IMR-90 (cell line): ENCODE results near the gene SEPHS2. TPM values are rescaled to one million over a fixed set of nuclear protein-coding genes. Genes with fewer than 3 reads are reported as not detected.

Experiments
- ATAC-seq: fragments of 200-7000 bp; cut with Tn5 transposase; 2 replicates; pipeline ENCODE4 v1.9.1; 2020; ENCODE audit warnings: low read depth, mild to moderate bottlenecking, moderate library complexity
- Bru-seq: library from RNA; stranded (reverse); fragments of 400-500 nt; gene quantifications from one replicate; lab custom pipeline; 2021; lab: Mats Ljungman, UMichigan
- BruChase-seq, 2 experiments: library from RNA; stranded (reverse); fragments of 400-500 nt; gene quantifications; one replicate each; lab custom pipeline; 2021; lab: Mats Ljungman, UMichigan
- BruUV-seq: library from RNA; stranded (reverse); fragments of 400-500 nt; replicated peaks from 2 replicates; lab custom pipeline; 2021; lab: Mats Ljungman, UMichigan
- CTCF ChIA-PET: fragments of 300-600 bp; formaldehyde crosslinking; extraction: SDS; loops from one replicate; lab custom pipeline; 2021; ENCODE audit warnings: antibody characterized with exemption; lab: Yijun Ruan, JAX
- POLR2A ChIA-PET: fragments of 300-600 bp; sonication (Branson Sonifier 250); formaldehyde crosslinking; loops from one replicate; lab custom pipeline; 2022; ENCODE audit warnings: antibody characterized with exemption; ENCODE audit not compliant: unreplicated experiment; lab: Charles Lee
- DNase-seq: peaks from one replicate; pipeline ENCODE4 v3.0.0; 2013
- H2AFZ ChIP-seq: replicated peaks from 2 replicates; pipeline ENCODE3; 2013; ENCODE audit warnings: low read length, mild to moderate bottlenecking; ENCODE audit not compliant: poor library complexity
- H2AK5ac ChIP-seq: 2 replicates; pipeline ENCODE4 v1.6.1; 2013; ENCODE audit warnings: low read depth, low read length, inconsistent platforms
- H2AK9ac ChIP-seq: replicated peaks from 2 replicates; pipeline ENCODE3; 2013; ENCODE audit warnings: mild to moderate bottlenecking, low read depth, low read length, moderate library complexity; ENCODE audit not compliant: poor library complexity
- H2BK120ac ChIP-seq: 2 replicates; pipeline ENCODE4 v1.6.1; 2013; ENCODE audit warnings: low read depth, low read length, inconsistent platforms
- H2BK15ac ChIP-seq: 3 replicates; pipeline ENCODE4 v1.6.1; 2013; ENCODE audit warnings: low read depth, low read length, inconsistent platforms
- H2BK20ac ChIP-seq: 2 replicates; pipeline ENCODE4 v1.6.1; 2013; ENCODE audit warnings: low read depth, mild to moderate bottlenecking, inconsistent platforms, low read length, moderate library complexity
- H2BK5ac ChIP-seq: 2 replicates; pipeline ENCODE4 v1.6.1; 2013; ENCODE audit warnings: mild to moderate bottlenecking, low read depth, low read length, inconsistent platforms; ENCODE audit not compliant: poor library complexity, severe bottlenecking
- H3K14ac ChIP-seq: replicated peaks from 2 replicates; pipeline ENCODE4 v1.6.1; 2013; ENCODE audit warnings: low read depth, low read length, inconsistent platforms
- H3K18ac ChIP-seq: 2 replicates; pipeline ENCODE4 v1.6.1; 2013; ENCODE audit warnings: low read depth, low read length, control low read depth
- H3K23ac ChIP-seq: 2 replicates; pipeline ENCODE4 v1.6.1; 2013; ENCODE audit warnings: low read depth, low read length, inconsistent platforms
- H3K27ac ChIP-seq: 2 replicates; pipeline ENCODE4 v1.5.1; 2013; ENCODE audit warnings: mild to moderate bottlenecking, control low read depth, low read length; ENCODE audit not compliant: insufficient read depth
- H3K27me3 ChIP-seq: 2 replicates; pipeline ENCODE4 v1.6.1; 2013; ENCODE audit warnings: low read length; ENCODE audit not compliant: control insufficient read depth, insufficient read depth
- H3K36me3 ChIP-seq: 2 replicates; pipeline ENCODE4 v1.6.1; 2013; ENCODE audit warnings: low read length, mixed read lengths; ENCODE audit not compliant: control insufficient read depth, insufficient read depth
- H3K4ac ChIP-seq: 2 replicates; pipeline ENCODE4 v1.6.1; 2013; ENCODE audit warnings: low read depth, low read length, inconsistent platforms
- H3K4me1 ChIP-seq: 2 replicates; pipeline ENCODE4 v1.6.1; 2013; ENCODE audit warnings: low read length, mixed read lengths; ENCODE audit not compliant: control insufficient read depth, insufficient read depth
- H3K4me2 ChIP-seq: 2 replicates; pipeline ENCODE4 v1.6.1; 2013; ENCODE audit warnings: low read depth, mild to moderate bottlenecking, control low read depth, low read length, moderate library complexity
- H3K4me3 ChIP-seq: 2 replicates; pipeline ENCODE4 v1.5.1; 2013; ENCODE audit warnings: low read depth, mild to moderate bottlenecking, control low read depth, low read length, moderate library complexity; ENCODE audit not compliant: insufficient read depth
- H3K56ac ChIP-seq: 2 replicates; pipeline ENCODE4 v1.6.1; 2013; ENCODE audit warnings: low read length, inconsistent platforms; ENCODE audit not compliant: insufficient read depth; ENCODE audit errors: extremely low read depth
- H3K79me1 ChIP-seq, 2 experiments: 2 replicates each; pipeline ENCODE4 v1.6.1; 2013; ENCODE audit warnings: low read length in 2 of 2, inconsistent platforms in 1 of 2, low read depth in 1 of 2
- H3K9ac ChIP-seq: 2 replicates; pipeline ENCODE4 v1.6.1; 2013; ENCODE audit warnings: low read depth, low read length, control low read depth
- H3K9me1 ChIP-seq: 2 replicates; pipeline ENCODE4 v1.6.1; 2013; ENCODE audit warnings: low read length, inconsistent platforms; ENCODE audit not compliant: insufficient read depth
- H3K9me3 ChIP-seq: 2 replicates; pipeline ENCODE4 v1.6.1; 2013; ENCODE audit warnings: low read length; ENCODE audit not compliant: control insufficient read depth, insufficient read depth
- H4K20me1 ChIP-seq: 2 replicates; pipeline ENCODE4 v1.6.1; 2013; ENCODE audit warnings: low read length, inconsistent platforms; ENCODE audit not compliant: insufficient read depth
- H4K5ac ChIP-seq: 2 replicates; pipeline ENCODE4 v1.6.1; 2013; ENCODE audit warnings: mild to moderate bottlenecking, low read depth, low read length, control low read depth
- H4K8ac ChIP-seq, 2 experiments: 2 replicates each; pipeline ENCODE4 v1.6.1; 2013; ENCODE audit warnings: low read depth in 2 of 2, low read length in 2 of 2, control low read depth in 1 of 2, inconsistent platforms in 1 of 2
- H4K91ac ChIP-seq: 2 replicates; pipeline ENCODE4 v1.6.1; 2013; ENCODE audit warnings: low read depth, low read length, inconsistent platforms; ENCODE audit not compliant: insufficient read depth
- CEBPB ChIP-seq: IDR thresholded peaks from 2 replicates; pipeline ENCODE4 v1.6.1; 2012; ENCODE audit warnings: low read depth, low read length, improper control_type of control experiment
- FOS ChIP-seq: fragments of 150-350 bp; IDR thresholded peaks from 2 replicates; pipeline ENCODE4 v1.6.1; 2016; ENCODE audit warnings: low read depth, low read length
- MAZ ChIP-seq: IDR thresholded peaks from 2 replicates; pipeline ENCODE4 v1.6.1; 2012; ENCODE audit warnings: low read depth, mild to moderate bottlenecking, low read length, improper control_type of control experiment, moderate library complexity, borderline replicate concordance
- MXI1 ChIP-seq: IDR thresholded peaks from 2 replicates; pipeline ENCODE4 v1.6.1; 2012; ENCODE audit warnings: low read depth, mild to moderate bottlenecking, low read length, moderate library complexity, borderline replicate concordance
- NFE2L2 ChIP-seq: fragments of 150-350 bp; IDR thresholded peaks from 2 replicates; pipeline ENCODE4 v1.6.1; 2016; ENCODE audit warnings: low read depth, mild to moderate bottlenecking, low read length
- RAD21 ChIP-seq: IDR thresholded peaks from 2 replicates; pipeline ENCODE4 v1.6.1; 2012; ENCODE audit warnings: low read length, improper control_type of control experiment
- RCOR1 ChIP-seq: IDR thresholded peaks from 2 replicates; pipeline ENCODE4 v1.6.1; 2012; ENCODE audit warnings: mild to moderate bottlenecking, low read length, improper control_type of control experiment; ENCODE audit not compliant: insufficient replicate concordance
- WGBS, 2 experiments: methylation state at CpG; one replicate each; pipeline versions ENCODE4 v1.1.5 to v1.1.7; 2013; ENCODE audit warnings: missing lambda C conversion rate in 2 of 2; ENCODE audit not compliant: insufficient read length in 1 of 2; ENCODE audit errors: extremely low coverage in 2 of 2; 5-methylcytosine and 5-hydroxymethylcytosine counted together
- dilution Hi-C: fragments of 300-500 bp; cut with HindIII; formaldehyde crosslinking; loops from one replicate; pipeline ENCODE4 v1.14.3; 2018; ENCODE audit warnings: low sequenced_read_pairs; ENCODE audit not compliant: unreplicated experiment
- in situ Hi-C: fragments of 300-500 bp; cut with MboI; formaldehyde crosslinking; loops from 3 replicates; pipeline ENCODE4 v1.14.3; 2019; ENCODE audit warnings: low sequenced_read_pairs, inconsistent platforms, mixed read lengths
- intact Hi-C: fragments of 100-400 bp; cut with micrococcal nuclease; formaldehyde crosslinking; loops from 2 replicates; pipeline ENCODE4 v1.10.0; 2022
- long read RNA-seq: library from polyadenylated mRNA; unstranded; transcript quantifications from one replicate; pipeline ENCODE4 v2.0.0, GENCODE V29; 2021; ENCODE audit not compliant: unreplicated experiment
- polyA plus RNA-seq, 3 experiments: library from polyadenylated mRNA; depleted of rRNA; stranded (reverse); fragments of >200 nt; gene quantifications; 2 replicates each; pipeline ENCODE4 v1.2.3, GENCODE V29; 2012; ENCODE audit warnings: low replicate concordance in 1 of 3
- total RNA-seq: library from RNA; depleted of rRNA; stranded (reverse); fragments of >200 nt; gene quantifications from 2 replicates; pipeline ENCODE4 v1.2.3, GENCODE V29; 2012; rRNA removed
- TF ChIP-seq, protein P1 (sequence below): conservative IDR thresholded peaks from 2 replicates; pipeline ENCODE4 v1.5.1; 2012; ENCODE audit warnings: mild to moderate bottlenecking, low read depth, low read length, improper control_type of control experiment
- TF ChIP-seq, protein P2 (sequence below): fragments of 150-350 bp; IDR thresholded peaks from 2 replicates; pipeline ENCODE4 v1.6.1; 2016; ENCODE audit warnings: low read depth, mild to moderate bottlenecking, low read length, moderate library complexity, borderline replicate concordance

SEPHS2 gene, protein sequence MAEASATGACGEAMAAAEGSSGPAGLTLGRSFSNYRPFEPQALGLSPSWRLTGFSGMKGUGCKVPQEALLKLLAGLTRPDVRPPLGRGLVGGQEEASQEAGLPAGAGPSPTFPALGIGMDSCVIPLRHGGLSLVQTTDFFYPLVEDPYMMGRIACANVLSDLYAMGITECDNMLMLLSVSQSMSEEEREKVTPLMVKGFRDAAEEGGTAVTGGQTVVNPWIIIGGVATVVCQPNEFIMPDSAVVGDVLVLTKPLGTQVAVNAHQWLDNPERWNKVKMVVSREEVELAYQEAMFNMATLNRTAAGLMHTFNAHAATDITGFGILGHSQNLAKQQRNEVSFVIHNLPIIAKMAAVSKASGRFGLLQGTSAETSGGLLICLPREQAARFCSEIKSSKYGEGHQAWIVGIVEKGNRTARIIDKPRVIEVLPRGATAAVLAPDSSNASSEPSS
- 10.4 and 10.6 TPM in 2 replicates for total RNA-seq
- polyA plus RNA-seq (2012; rRNA removed): 25.5 and 31.4 TPM in 2 replicates
- 15.2 and 18.1 TPM in 2 replicates for polyA plus RNA-seq (2012; cell fraction: cytosol; rRNA removed)
- 6.0 and 10.4 TPM in 2 replicates for polyA plus RNA-seq (2012; cell fraction: nucleus; rRNA removed; ENCODE audit: low replicate concordance)
- percentile 67 among the genes with signal in this experiment for Bru-seq, nascent RNA
- percentile 80 among the genes with signal in this experiment for BruChase-seq, experiment 1, labeled RNA remaining after a 6-hour chase
- BruChase-seq, experiment 2, labeled RNA remaining after a 2-hour chase: percentile 92 among the genes with signal in this experiment
- long read RNA-seq, transcript SEPHS2-201 (1 exons, 2,551 nt): major isoform, 114 of 114 reads
- long read RNA-seq, partial matches to known transcripts: 0 of 114 reads
- long read RNA-seq, other reads (novel, unspliced or antisense): 0 of 114 reads

DNA sequence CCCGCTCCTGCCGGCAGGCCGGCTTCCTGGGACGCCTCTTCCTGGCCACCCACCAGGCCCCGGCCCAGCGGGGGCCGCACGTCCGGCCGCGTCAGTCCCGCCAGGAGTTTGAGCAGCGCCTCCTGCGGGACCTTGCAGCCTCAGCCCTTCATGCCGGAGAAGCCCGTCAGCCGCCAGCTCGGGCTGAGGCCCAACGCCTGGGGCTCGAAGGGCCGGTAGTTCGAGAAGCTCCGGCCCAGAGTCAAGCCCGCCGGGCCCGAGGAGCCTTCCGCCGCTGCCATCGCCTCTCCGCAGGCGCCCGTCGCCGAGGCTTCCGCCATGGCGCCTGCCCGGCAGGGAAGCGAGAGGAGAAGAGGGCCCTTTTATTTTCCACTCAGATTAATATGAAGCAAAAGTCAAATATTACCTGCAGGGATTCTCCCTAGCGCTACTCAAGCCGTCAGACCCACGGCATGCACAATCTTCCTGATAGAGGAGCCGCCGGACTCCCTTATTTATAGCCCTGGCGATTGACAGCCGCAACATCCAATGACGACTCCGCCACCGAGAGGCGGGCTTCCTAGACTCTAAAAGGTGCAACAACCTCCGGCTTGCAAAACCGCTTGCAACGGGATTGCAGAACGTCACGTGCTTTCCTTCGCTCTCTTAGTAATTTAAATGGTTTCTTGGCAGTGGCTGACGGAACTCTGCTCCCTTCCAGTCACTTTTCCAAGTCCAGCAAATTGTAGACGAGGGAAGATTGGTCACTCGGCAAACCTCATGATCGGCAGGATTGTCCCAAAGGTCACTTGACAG is at the start of gene SEPHS2:
Gene SEPHS2 (minus strand): TSS at position 467 of the 795 bp plus-strand sequence. CDS start 147 bp downstream, at position 320.
- DNase-seq: peak; percentile 97
- H3K36me3 ChIP-seq: peaks cover 9% of the 10 kb centered on the region
- peak within 1 kb of the TSS; percentile 87 for H2AFZ ChIP-seq
- peak within 1 kb of the TSS; percentile 88 for H3K4ac ChIP-seq
- peak within 1 kb of the TSS; percentile 81 for H2BK5ac ChIP-seq
- peak within 1 kb of the TSS; percentile 11; the same call in 1 of the 2 replicates for H2BK20ac ChIP-seq
- peak within 1 kb of the TSS; percentile 80 to 99 for H4K8ac ChIP-seq
- H3K9me1 ChIP-seq: peaks cover 7% of the 10 kb centered on the region
- peak within 1 kb of the TSS; percentile 48 for H2BK120ac ChIP-seq
- peak; percentile 97 for ATAC-seq
- peak within 1 kb of the TSS; percentile 97 for H4K5ac ChIP-seq
- POLR2A ChIA-PET: interaction anchor here (0.6 kb wide), 1 partner anchor 41 kb away, joined by 4 read pairs; no protein-coding TSS in a partner anchor
- dilution Hi-C loops (no loop called here), intact Hi-C loops (no loop called here), in situ Hi-C loops (loop anchor here (5.0 kb wide), 2 partner anchors 152 to 187 kb away; no protein-coding TSS in a partner anchor)
- H3K18ac ChIP-seq: peak within 1 kb of the TSS; percentile 92
- H2BK15ac ChIP-seq: no peak within 1 kb of the TSS; the same call in 2 of the 3 replicates
- no peaks in the 10 kb centered on the region for H3K27me3 ChIP-seq
- CTCF ChIA-PET: no interaction called here
- peak within 1 kb of the TSS; percentile 61 for H3K27ac ChIP-seq
- BruUV-seq: TSS peak; percentile 81
- H3K4me2 ChIP-seq: peak within 1 kb of the TSS; percentile 100
- H3K14ac ChIP-seq: peak within 1 kb of the TSS; percentile 93
- peak within 1 kb of the TSS; percentile 85 for H4K91ac ChIP-seq
- peaks cover 5% of the 10 kb centered on the region for H3K4me1 ChIP-seq
- peak within 1 kb of the TSS; percentile 95 for H3K23ac ChIP-seq
- H3K79me1 ChIP-seq: peaks cover 13 to 22% of the 10 kb centered on the region in 2 experiments
- 0 out of 2 replicates have a peak, but pooled peaks cover 4% of the 10 kb centered on the region for H4K20me1 ChIP-seq
- peak within 1 kb of the TSS; percentile 65 for H3K4me3 ChIP-seq
- peak within 1 kb of the TSS; percentile 80 for H3K9ac ChIP-seq
- WGBS, 2 experiments: 5% methylated on average over 26 of the region's 59 CpGs; no CpG with 5 or more reads in 1 of the 2 experiments
- peak within 1 kb of the TSS; percentile 98 for H2AK5ac ChIP-seq
- peak within 1 kb of the TSS; percentile 87 for H2AK9ac ChIP-seq
- peak within 1 kb of the TSS; percentile 57; the same call in 1 of the 2 replicates for H3K56ac ChIP-seq
- H3K9me3 ChIP-seq: 0 out of 2 replicates have a peak, but pooled peaks cover 5% of the 10 kb centered on the region
- 0 out of 2 replicates have a peak, but pooled peaks have one; percentile 40 for TF ChIP-seq MAZ
- TF ChIP-seq MXI1: peak; percentile 47; the same call in 1 of the 2 replicates
- no peak for TF ChIP-seq RCOR1
- TF ChIP-seq NFE2L2: no peak
- TF ChIP-seq CEBPB: peak; percentile 95
- TF ChIP-seq, protein P1, sequence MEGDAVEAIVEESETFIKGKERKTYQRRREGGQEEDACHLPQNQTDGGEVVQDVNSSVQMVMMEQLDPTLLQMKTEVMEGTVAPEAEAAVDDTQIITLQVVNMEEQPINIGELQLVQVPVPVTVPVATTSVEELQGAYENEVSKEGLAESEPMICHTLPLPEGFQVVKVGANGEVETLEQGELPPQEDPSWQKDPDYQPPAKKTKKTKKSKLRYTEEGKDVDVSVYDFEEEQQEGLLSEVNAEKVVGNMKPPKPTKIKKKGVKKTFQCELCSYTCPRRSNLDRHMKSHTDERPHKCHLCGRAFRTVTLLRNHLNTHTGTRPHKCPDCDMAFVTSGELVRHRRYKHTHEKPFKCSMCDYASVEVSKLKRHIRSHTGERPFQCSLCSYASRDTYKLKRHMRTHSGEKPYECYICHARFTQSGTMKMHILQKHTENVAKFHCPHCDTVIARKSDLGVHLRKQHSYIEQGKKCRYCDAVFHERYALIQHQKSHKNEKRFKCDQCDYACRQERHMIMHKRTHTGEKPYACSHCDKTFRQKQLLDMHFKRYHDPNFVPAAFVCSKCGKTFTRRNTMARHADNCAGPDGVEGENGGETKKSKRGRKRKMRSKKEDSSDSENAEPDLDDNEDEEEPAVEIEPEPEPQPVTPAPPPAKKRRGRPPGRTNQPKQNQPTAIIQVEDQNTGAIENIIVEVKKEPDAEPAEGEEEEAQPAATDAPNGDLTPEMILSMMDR: peak; percentile 57
- TF ChIP-seq RAD21: peak; percentile 35
- TF ChIP-seq FOS: no peak
- TF ChIP-seq, protein P2, sequence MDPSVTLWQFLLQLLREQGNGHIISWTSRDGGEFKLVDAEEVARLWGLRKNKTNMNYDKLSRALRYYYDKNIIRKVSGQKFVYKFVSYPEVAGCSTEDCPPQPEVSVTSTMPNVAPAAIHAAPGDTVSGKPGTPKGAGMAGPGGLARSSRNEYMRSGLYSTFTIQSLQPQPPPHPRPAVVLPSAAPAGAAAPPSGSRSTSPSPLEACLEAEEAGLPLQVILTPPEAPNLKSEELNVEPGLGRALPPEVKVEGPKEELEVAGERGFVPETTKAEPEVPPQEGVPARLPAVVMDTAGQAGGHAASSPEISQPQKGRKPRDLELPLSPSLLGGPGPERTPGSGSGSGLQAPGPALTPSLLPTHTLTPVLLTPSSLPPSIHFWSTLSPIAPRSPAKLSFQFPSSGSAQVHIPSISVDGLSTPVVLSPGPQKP: no peak
